HG02870 (cell line): ENCODE measurements around the gene CDH5.

Source experiments
- ATAC-seq: cut with Tn5 transposase; IDR thresholded peaks from one replicate; pipeline ENCODE4 v1.9.1; 2021; ENCODE audit warnings: mild to moderate bottlenecking, moderate library complexity; ENCODE audit not compliant: unreplicated experiment

Gene CDH5

DNA sequence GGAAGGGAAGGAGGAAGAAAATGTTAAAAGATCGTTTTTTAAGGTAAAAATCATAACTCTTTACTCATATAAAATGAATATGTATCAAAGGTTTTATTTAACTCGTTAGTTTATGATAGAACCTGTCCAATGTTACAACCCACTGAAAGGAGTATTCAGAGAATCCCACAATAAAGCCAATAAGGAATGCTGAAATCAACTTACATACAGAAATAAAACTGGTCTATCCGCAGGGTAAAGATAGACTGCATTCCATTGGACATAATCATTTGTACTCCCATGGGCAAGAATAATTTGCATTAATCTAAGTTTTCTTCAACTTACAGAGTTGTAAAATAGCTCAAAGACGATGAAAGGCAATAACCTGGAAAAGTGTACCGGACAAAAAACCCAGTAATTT lies 42.7 kb downstream of the CDH5 start:
- ATAC-seq = no peak

DNA sequence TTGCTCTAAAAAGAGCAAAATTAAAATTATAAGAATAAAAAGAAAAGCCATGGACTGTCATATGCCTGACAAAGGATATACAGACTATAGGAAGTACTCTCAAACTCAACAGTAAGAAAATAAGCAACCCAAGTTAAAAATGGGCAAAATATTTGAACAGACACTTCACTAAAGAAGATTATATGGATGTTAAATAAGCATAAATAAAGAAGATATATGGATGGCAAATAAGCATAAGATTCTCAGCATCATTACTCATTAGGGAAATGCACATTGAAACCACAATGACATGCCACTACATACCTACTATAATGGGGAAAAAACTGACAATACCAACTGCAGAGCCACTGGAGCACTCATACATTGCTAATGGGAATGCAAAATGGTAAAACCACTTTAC lies 45.7 kb downstream of the CDH5 start:
- ATAC-seq = no peak

DNA sequence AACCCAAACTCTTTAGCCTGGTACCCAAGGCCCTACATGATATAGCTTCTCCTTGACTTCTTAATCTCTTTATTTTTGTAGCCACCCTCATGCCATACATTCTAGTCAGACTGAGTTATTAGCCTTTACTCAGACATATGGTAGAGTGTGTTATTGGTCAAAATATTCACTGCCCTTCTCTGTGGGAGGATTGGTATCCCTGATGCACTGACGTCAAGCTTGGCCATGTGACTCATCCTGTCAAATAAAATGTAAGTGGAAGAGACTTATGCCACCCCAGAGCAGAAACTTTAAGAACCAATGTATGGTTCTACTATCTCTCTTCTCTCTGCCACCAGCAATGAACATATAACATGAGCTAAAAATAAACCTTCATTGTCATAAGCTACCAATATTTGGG lies 48.4 kb downstream of the CDH5 start:
- ATAC-seq = no peak

DNA sequence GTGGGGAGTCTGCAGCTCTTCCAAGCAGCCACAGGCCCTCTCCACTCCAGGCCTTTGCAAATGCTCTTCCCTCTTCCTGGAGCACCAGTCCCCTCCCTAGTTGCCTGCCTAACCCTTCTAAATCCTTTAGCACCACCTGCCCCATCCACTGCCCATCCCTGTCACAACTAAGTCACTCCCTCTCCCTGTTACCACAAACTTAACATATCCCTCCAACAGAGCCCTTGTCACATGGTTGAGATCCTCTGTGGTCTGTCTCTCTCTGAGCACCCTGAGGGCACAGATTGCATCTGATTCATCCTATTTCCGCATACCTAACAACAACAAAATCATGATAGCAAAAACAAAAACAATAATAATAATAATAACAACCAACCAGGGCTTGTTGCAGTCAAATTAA lies 49.6 kb downstream of the CDH5 start:
- ATAC-seq = no peak

DNA sequence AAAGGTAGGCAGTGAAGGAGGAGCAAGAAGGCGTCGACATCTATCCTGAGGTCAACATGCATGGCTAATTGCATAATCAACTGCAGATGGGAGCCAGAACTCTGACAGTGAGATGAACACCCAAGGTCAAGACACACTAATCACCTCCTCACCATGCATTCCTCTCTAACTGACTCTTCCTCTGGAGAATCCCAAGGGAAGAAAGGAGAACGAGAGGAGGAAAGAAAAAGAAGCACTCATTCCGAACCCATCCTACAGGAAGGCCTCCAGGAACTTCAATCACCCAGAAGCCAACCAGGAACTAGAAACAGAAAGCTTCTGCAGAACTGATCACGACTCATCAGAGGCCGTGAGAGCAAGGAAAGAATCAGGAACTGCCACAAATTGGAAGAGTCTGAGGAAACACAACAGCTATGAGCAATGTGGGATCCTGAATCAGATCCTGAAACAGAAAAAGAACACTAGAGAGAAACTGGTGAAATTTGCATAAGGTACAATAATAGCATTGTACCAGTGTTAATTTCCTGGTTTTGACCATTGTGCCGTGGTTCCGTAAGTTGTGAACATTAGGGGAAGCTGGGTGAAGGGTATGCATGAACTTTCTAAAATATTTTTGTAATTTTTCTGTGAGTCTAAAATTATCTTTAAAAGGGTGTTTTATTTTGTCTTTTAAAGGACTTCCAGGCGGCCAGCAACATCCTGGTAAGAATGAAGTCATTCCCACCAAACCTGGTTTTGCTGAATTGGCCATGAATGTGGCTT lies 50.6 kb downstream of the CDH5 start:
- no peak for ATAC-seq

DNA sequence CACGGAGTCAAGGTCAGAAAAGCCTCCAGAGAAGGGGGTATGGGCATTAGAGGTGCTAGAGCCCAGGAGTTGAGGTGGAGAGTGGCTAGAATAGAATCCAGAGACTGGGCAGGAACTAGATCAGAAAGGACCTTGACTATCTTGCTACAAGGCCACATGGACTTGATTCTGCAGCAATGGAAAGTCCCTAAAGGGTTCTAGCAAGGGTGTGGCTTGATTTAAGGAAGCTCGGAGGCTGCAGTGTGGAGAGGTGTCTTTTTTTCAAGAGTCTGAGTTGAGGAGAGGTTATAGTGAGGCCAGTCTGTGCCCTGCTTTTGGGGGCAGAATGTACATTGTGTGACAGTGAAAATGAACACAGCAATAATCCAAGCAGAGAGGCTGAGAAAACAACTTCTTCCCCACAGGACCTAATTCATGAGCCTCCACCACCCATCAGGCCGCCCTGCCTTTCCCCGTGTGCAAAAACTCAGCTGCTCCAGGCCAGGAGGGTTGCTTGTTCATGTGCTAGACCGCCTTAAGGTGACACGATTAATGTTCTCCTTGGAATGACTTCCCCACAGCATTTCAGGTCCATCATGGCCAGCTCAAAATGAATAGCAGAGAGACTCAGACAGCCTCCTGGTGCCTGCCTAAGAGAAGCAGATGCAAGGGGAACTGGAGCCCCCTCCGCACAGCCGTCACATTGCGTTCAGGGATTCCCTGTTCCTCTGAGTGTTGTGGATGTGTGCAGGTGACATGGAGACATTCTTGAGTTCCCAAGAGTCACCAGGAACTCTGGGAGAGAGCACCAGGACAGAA lies 51.9 kb downstream of the CDH5 start:
- no peak for ATAC-seq

DNA sequence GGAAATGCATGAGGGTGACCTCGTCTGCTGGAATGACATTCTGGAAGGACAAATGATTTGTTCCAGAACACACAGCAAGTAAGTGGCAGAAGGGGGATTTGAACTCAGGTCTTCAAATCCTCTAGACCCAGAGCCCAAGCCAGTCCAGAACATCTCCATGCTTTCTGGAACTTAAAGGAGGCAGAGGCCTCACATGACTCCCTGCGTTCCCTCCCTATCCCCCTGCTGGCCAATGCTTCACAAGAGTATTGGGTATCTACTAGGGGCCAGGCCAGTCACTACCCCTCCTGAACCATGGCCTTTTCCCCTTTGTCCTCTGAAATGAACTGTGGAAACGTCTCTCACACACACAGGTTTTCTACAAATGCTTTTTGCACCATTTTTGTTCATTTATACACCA lies 53.0 kb downstream of the CDH5 start:
- no peak for ATAC-seq

DNA sequence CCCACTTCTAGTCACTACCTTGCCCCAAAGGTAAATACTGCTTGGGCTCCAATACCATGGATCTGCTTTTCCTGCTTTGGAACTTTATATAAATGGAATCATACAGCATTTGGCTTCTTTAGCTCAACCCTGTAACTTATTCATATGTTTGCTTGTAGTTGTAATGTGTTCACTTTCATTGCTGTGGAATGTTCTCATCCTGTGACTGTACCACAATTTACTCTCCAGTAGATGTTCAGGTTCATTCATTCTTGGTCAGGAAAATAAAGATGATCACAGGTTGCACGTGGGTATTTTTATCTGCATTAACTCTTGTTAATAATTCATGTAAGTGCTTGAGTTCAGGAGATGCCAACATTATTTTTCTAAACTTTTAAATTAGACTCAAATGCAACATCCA lies 53.9 kb downstream of the CDH5 start:
- no peak for ATAC-seq

DNA sequence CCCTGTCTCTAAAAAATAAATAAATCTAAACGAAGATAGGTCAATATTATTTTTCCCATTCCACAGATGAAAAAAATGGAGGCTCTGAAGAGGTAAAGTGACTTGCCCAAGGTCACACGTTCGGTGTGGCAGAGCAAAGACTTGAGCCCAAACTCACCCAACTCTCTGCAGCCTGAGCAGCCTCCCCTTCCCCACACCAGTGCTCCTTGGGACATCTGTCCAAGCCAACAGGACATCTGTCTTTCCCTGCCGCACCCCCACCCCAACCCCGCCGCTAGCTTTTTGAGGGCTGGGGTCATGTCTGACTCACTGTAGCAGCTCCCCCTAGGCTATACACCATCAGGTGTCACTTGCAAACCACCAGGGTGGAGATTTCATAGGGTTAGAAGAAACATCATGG lies 55.4 kb downstream of the CDH5 start:
- no peak for ATAC-seq

DNA sequence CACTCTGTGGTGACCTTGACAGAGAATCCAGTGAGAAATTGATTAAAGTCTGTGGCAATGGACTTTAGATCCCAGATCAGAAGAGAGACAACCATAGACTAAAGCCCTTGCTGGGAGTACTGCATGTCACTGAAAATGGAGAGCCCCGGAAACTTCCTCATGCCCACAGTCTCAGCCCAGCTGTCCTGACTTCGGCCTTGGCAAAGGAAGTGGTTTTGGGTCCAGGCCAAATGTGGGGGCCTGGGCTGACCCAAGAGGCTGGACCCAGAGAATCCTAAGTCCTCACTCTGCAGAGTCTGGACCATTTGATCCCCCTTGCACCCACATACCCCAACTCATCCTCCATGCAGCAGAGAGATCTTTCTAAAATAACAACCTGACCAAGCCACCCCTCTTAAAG lies 55.9 kb downstream of the CDH5 start:
- no peak for ATAC-seq

DNA sequence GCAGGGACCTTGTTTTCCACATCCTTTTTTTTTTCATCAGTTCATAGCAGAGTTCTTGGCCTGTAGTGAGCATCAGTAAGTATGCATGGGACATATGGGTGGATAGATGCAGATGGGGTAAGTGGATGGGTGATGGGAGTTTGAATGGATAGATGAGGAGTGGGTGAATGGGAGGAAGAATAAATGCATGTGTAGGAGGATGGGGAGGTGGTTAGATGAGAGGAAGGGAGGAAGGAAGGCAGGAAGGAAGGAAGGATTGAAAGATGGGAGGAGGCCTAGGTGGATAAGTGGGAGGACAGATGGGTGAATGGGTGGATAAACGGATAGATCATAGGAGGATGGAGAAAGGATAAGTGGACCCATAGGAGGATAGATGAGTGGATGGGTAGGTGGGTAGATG lies 56.7 kb downstream of the CDH5 start:
- no peak for ATAC-seq

DNA sequence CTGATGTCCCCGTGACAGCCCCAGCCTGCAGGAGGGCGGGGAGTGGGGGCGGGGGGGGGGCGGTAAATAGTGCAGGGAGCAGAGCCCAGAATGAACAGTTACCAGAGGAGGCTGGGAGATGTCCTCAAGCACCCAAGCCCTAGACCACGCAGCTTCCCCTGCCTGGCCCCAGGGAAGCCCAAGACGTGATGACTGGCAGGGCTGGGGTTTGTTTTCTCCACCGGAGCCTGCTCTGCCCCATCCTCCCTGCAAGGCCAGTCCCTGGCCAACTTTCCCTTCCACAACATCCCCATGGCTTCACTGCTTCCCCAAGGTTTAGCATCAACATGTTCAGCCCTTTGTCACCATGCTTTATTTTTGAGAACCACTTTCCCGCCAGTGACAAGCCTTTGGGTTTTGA lies 59.2 kb downstream of the CDH5 start:
- ATAC-seq = no peak

DNA sequence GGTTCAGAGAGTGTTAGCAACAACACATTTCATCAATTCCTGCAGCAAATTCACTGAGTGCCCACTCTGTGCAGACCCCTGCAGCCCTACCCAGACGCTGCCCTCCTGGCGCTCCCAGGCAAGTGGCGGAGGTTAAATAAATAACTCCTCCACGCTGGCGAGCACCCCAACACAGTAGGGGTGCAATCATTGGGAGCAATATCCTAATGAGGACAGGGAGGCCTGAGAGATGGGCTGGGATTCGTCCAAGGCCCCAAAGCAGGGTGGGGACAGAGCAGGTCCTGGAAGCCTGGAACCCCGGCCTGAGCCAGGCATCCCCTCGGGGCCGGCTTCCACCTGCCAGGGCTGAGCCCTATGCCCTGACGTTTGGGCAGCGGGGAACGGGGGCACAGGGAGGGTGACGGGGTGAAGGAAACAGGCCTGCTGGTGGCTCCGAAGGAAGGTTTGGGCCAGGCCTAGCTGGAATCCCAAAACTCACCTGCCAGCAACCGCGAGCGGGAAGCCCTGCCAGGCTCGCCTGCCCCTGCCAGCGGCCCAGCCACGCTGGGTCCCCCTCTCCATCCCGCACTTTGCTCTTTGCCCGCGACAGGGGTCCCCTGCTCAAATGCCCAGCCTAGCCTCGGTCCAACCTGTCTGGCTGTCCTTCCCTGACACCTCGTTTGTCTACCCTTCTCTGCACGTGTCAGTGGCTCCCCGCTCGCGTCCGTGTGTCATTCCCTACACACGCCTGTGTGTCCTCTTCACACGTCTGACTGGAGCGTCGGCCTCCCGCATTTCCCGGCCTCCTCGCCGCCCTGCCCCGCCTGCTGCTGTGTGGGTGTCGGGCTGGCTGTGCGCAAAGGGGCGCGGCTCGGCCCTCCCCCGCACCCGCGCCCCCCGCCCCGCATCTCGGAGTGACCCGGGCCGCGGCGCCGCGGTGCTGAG lies 59.9 kb downstream of the CDH5 start:
- no peak for ATAC-seq

DNA sequence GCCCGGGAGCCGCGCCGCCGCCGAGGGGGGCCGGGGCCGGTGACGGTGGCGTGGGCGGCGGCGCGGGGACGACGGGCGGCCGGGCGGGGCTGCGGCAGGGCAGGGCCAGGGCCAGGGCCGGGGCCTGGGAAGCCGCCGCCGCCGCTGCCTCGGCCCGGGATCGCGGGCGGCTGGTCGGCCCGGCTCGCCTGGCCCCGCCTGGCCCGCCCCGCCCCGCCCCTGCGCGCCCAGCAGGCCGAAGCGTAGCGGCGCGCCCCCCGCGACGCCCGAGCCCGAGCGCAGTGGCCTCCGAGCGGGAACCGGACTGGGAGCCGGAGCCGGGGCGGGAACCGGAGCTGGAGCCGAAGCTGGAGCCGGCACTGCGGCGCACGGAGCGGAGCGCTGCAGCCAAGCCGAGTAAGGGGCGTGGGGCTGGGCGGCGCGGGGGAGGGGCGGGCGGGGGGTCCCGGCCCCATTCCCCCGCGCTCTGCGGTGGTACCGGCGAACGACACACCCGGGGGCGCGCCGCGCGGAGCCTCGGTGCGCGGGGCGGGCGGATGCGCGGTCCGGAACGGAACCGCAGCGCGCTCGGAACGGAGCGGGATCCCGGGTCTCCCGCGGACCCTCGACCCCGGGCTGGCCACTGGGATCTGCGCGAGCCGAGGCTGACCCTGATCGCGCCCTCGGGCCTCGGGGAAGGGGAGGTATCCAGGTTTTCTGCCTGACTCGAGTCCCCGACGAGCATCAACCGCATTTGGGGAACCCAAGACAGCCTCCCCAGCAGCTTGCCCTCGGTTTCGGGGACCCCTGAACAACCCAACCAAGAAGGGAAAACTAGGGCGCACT lies 60.8 kb downstream of the CDH5 start, which contains the start of gene BEAN1:
Gene BEAN1, plus strand, starts transcription at position 260 of the 825 bp plus-strand sequence. CDS start 10,382 bp downstream, outside the sequence.
- ATAC-seq = no peak

DNA sequence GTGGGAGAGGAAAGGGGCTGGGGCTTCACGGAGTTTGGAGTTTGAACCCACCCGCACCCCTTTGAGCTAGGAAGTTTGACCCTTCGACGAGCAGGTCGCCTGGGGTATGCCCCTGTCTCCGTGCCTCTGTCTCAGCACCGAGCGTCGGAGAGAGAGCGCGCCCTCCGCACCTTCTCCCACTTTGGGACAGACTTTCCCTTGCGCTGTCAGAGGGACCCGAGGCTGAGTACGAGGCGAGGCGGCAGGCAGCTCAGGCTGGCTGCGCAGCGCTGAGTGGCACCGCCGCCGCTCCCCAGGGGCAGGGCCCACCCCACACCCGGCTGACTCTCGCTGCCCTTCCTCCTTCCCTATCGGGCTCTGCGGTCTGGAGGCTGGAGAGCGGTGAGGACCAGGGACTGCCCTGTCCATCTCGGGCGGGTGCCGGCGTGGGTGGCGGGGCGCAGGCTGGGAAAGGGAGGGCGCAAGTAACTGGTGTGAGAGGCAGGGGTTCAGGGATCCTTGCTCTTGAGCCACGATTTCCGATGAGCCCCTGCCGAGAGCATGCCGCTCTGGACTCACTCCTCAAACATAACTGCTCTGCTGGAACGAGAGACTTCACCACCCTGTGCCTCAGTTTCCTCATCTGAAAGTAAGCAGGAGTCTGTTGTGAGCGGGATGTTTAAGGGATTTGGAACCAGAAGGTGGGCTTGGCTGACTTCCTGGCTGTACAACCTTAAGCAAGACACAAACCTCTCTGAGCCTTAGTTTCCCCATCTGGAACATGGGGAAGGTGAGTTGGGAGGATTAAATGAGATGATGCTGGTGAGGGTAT lies 61.6 kb downstream of the CDH5 start:
- no peak for ATAC-seq

DNA sequence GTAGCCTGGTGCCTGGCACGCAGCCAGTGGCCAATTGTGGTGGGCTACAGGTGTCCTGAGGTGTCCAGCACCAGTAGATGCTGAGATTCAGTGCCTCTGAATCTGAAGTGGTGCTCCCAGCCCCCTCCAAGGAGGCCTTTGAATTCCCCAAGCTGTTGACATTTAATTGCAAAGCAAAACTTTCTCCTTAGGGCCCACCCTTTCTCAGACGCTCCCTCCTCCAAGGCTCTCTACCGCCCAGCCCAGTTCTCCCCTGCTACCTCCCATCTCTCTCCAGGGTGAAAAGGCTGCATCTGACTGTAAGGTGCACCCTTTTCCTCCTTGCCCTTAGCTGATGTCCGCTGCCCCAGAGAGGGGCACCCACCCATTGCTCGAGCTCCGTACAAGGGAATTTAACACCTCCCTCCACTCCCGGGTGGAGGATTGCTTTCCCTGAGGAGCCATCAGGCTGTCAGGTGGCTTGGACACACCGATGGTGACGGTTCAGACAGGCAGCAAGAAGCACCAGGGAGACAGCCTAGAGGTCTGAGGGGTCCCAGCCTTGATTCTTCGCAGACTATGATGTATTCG lies 62.3 kb downstream of the CDH5 start:
- ATAC-seq = no peak

DNA sequence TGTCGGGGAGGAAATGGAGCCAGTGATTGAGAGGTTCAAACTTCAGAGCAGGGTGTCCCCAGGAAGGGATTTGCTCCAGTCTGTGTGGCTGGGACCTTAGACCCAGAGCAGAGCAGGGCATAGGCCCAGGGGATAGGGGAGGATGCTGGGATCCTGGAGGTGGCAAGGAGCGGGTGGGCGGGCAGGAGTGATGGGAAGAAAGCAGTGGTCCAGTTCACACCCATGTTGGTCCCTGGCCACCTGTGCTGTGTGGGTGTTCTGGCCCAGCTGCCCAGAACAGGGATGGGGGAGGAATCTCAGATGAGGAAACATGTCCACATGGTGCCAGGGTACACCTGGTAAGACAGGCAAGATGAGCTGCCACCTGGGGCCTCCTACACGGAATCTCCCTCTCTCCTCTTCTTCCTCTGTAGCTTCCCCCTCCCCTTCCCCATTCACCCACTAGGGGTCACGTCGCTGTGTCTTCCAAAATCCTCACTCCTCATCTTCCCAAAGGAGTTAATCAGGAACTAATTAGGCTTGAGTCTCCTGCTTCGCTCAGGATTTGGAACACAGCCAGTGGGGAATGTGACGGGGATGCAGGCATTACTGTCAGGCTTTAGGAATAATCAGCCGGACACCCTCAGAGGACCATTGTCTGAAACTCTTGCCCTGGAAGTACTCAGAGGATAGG lies 62.9 kb downstream of the CDH5 start:
- no peak for ATAC-seq

DNA sequence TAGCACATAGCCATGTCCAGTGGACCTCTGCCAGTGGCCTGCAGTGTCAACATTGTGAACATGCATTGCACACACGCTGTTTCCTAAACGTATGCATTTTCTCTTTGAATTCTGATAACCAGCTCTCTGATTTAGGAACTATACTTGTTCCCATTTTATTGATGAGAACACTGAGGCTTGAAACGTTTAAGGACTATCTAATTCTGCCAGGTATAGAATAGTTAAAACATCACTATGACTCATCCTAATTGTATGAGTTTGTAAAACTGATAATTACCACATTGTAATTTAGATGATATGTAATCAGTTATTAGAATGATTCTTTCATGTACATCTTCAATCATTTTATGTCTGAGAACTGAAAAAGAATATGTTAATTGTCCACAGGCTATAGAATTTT lies 63.7 kb downstream of the CDH5 start:
- ATAC-seq = no peak

DNA sequence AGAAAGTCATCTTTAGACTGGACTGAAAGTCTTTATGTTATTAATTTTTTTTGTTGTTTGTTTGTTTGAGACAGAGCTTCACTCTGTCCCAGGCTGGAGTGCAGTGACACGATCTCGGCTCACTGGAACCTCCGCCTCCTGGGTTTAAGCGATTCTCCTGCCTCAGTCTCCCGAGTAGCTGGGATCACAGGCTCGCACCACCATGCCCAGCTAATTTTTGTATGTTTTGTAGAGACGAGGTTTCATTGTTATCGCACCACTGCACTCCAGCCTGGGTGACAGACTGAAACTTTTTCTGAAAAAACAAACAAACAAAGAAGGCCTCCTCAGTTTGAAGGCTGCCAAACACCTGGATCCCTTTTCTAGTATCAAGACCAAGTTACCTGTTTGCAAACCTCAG lies 65.3 kb downstream of the CDH5 start:
- ATAC-seq = no peak
